OCI-LY1 (cell line): ENCODE data around the gene SLC38A6.

Experiments used
- H2AFZ ChIP-seq: fragments of 200-600 bp; sonication (generic), shearing (Covaris generic); 2 replicates; pipeline ENCODE4 v1.6.0; 2014; ENCODE audit warnings: antibody characterized with exemption, mild to moderate bottlenecking, low read length
- H3F3A ChIP-seq: fragments of 200-600 bp; sonication (generic), shearing (Covaris generic); 2 replicates; pipeline ENCODE4 v1.6.0; 2014; ENCODE audit warnings: mild to moderate bottlenecking, antibody characterized with exemption, low read length, moderate library complexity; ENCODE audit not compliant: insufficient read depth
- H3K27ac ChIP-seq: fragments of 200-600 bp; sonication (generic); 2 replicates; pipeline ENCODE4 v1.5.1; 2014; ENCODE audit warnings: low read length, mixed run types, mild to moderate bottlenecking, low read depth; ENCODE audit not compliant: poor library complexity, severe bottlenecking
- H3K27me3 ChIP-seq: fragments of 200-600 bp; sonication (generic); 2 replicates; pipeline ENCODE4 v1.6.0; 2014; ENCODE audit warnings: antibody characterized with exemption, mild to moderate bottlenecking, low read length, moderate library complexity; ENCODE audit not compliant: insufficient read depth
- H3K36me3 ChIP-seq: fragments of 200-600 bp; sonication (generic); 2 replicates; pipeline ENCODE4 v1.6.1; 2014; ENCODE audit warnings: mild to moderate bottlenecking, antibody characterized with exemption, low read length, moderate library complexity, mixed read lengths; ENCODE audit not compliant: insufficient read depth
- H3K4me1 ChIP-seq: fragments of 200-600 bp; sonication (generic); 2 replicates; pipeline ENCODE4 v1.5.1; 2014; ENCODE audit warnings: mild to moderate bottlenecking, low read length, moderate library complexity; ENCODE audit not compliant: insufficient read depth, severe bottlenecking
- H3K4me2 ChIP-seq: fragments of 200-600 bp; sonication (generic), shearing (Covaris generic); 2 replicates; pipeline ENCODE4 v1.6.1; 2014; ENCODE audit warnings: low read length
- H3K4me3 ChIP-seq: fragments of 200-600 bp; sonication (generic); 2 replicates; pipeline ENCODE4 v1.5.1; 2014; ENCODE audit warnings: low read length, low read depth, mild to moderate bottlenecking, mixed read lengths; ENCODE audit not compliant: poor library complexity, severe bottlenecking
- H3K79me2 ChIP-seq: fragments of 200-600 bp; shearing (Covaris generic); 2 replicates; pipeline ENCODE4 v1.6.1; 2016; ENCODE audit warnings: mixed run types, low read length, mixed read lengths; ENCODE audit not compliant: insufficient read depth
- H3K9ac ChIP-seq: fragments of 200-600 bp; sonication (generic), shearing (Covaris generic); 2 replicates; pipeline ENCODE4 v1.6.1; 2014; ENCODE audit warnings: mild to moderate bottlenecking, low read length, mixed read lengths
- H3K9me2 ChIP-seq: fragments of 200-600 bp; sonication (generic), shearing (Covaris generic); 2 replicates; pipeline ENCODE4 v1.6.1; 2014; ENCODE audit warnings: low read depth, mild to moderate bottlenecking, low read length, mixed read lengths
- H3K9me3 ChIP-seq: fragments of 200-600 bp; shearing (Covaris generic); 2 replicates; pipeline ENCODE4 v1.6.1; 2014; ENCODE audit warnings: low read length, mixed read lengths
- H4K20me1 ChIP-seq: fragments of 200-600 bp; sonication (generic), shearing (Covaris generic); 2 replicates; pipeline ENCODE4 v1.6.0; 2016; ENCODE audit warnings: mild to moderate bottlenecking, low read length; ENCODE audit not compliant: insufficient read depth
- EZH2 ChIP-seq: fragments of 200-600 bp; sonication (generic), shearing (Covaris generic); IDR thresholded peaks from 2 replicates; pipeline ENCODE4 v1.8.0; 2017; ENCODE audit warnings: borderline replicate concordance, mixed run types, mild to moderate bottlenecking, antibody characterized with exemption, low read length, moderate library complexity, mixed read lengths
- TF ChIP-seq, protein P1 (sequence below): fragments of 200-600 bp; sonication (generic), shearing (Covaris generic); IDR thresholded peaks from 2 replicates; pipeline ENCODE4 v1.5.1; 2017; ENCODE audit warnings: mild to moderate bottlenecking, antibody characterized with exemption, low read length, moderate library complexity, mixed read lengths

Gene SLC38A6

DNA sequence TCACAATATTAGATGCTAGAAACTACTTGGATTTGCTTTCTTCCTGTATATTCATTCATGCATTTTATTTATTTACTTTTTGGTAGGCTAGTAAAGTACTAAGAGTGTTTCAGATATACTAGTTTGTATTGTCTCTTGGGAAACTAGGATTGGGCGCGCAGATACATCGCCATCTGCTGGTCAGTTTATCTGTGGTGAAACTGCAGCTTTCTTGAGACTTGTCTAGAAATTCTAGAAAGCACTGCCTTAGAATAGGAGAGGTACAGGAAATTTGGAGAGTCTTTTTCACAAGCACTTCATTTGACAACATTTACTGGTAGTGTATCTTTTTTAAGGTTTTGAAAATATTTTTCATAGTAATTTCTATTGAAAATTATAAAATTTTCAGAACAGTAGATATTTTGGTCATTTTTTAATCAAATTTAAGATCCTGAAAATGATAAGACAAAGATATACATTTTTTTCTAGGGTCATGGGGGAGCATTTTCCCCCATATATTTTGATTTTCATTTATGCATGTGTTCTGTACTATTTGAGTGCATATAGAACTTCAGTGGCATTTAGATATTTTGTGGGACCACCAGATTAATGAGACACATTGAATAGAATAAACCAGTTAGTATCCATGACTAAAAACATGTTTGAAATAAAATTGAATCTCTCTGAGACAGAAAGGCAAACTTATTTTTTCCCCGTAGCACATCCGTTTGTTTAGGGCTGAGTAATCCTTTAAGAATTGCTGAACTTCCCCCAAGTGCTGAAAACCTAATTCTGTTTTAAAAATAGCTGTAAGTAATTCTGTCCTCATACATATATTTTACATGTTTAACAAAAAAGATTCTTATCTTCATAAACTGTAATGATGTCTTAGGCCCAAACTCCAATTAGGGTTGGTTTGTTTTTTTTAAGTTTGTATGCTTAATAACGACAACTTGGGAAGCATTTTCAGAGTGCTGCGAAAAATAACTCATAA is 44.5 kb downstream of the SLC38A6 start:
- Histone ChIP-seq H3K9me2 (no peaks in the 10 kb centered on the region), H3F3A (no peaks in the 10 kb centered on the region), H3K9ac (no peak overlapping the region), H3K9me3 (no peaks in the 10 kb centered on the region), H3K79me2 (no peaks in the 10 kb centered on the region), H3K4me1 (peaks cover 52% of the 10 kb centered on the region), H3K27me3 (no peaks in the 10 kb centered on the region), H4K20me1 (no peaks in the 10 kb centered on the region), H3K36me3 (no peaks in the 10 kb centered on the region), H3K4me3 (no peak overlapping the region), H3K4me2 (peak overlapping the region; percentile 7; the same call in 1 of the 2 replicates), H2AFZ (no peak overlapping the region), H3K27ac (peak overlapping the region; percentile 12)
- no peak for TF ChIP-seq EZH2
- TF ChIP-seq, protein P1, sequence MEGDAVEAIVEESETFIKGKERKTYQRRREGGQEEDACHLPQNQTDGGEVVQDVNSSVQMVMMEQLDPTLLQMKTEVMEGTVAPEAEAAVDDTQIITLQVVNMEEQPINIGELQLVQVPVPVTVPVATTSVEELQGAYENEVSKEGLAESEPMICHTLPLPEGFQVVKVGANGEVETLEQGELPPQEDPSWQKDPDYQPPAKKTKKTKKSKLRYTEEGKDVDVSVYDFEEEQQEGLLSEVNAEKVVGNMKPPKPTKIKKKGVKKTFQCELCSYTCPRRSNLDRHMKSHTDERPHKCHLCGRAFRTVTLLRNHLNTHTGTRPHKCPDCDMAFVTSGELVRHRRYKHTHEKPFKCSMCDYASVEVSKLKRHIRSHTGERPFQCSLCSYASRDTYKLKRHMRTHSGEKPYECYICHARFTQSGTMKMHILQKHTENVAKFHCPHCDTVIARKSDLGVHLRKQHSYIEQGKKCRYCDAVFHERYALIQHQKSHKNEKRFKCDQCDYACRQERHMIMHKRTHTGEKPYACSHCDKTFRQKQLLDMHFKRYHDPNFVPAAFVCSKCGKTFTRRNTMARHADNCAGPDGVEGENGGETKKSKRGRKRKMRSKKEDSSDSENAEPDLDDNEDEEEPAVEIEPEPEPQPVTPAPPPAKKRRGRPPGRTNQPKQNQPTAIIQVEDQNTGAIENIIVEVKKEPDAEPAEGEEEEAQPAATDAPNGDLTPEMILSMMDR: peak; percentile 92

DNA sequence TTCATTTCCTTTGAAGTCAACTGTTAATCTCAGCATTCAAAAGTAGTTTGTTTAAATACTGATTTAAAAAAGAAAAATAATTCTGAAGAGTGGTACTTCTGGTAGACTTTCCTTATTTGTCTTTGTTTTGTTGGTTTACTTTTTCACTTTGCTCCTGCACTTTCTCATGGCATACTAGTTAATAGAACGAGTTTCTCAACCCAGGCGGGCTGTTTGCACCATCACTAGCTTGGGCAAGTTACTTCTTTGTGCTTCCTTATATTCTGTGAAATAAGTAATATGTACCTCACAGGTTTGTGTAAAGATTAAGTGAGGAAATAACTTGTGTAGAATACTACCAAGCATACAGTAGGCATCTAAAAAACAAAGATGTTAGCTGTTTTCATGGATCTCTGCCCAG is 45.5 kb downstream of the SLC38A6 start:
- Histone ChIP-seq H3K4me2 (no peak overlapping the region; the same call in 1 of the 2 replicates), H2AFZ (no peak overlapping the region), H3K4me1 (peaks cover 62% of the 10 kb centered on the region), H3K27ac (peak overlapping the region; percentile 12), H3K9ac (no peak overlapping the region), H3K4me3 (no peak overlapping the region), H3K9me2 (no peaks in the 10 kb centered on the region), H3K36me3 (no peaks in the 10 kb centered on the region), H4K20me1 (no peaks in the 10 kb centered on the region), H3K79me2 (no peaks in the 10 kb centered on the region), H3F3A (no peaks in the 10 kb centered on the region), H3K9me3 (no peaks in the 10 kb centered on the region), H3K27me3 (no peaks in the 10 kb centered on the region)
- TF ChIP-seq, protein P1: no peak
- TF ChIP-seq EZH2: no peak

DNA sequence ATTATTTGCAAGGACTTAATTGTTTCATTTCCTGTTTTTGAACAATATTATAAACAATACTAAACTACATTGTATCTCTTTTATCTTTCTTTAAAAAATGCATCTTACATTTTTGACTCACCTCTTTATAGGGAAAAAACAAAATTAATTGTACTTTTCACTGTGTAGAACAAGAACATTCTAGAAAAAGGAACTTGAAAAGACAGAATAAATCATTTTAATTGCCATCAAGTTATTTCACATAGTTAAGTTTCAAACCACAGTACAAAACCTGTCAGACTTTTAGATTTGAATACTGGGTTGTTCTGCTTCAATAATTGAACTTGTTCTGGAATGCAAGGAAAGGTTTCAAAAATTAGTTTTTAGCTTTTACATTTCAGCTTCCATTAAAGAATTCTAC is 50.0 kb downstream of the SLC38A6 start:
- no peaks in the 10 kb centered on the region for H3K9me3 ChIP-seq
- H3K4me1 ChIP-seq: peaks cover 89% of the 10 kb centered on the region
- H3K79me2 ChIP-seq: no peaks in the 10 kb centered on the region
- H3K9ac ChIP-seq: no peak overlapping the region
- no peaks in the 10 kb centered on the region for H3F3A ChIP-seq
- no peaks in the 10 kb centered on the region for H3K36me3 ChIP-seq
- H3K9me2 ChIP-seq: no peaks in the 10 kb centered on the region
- no peaks in the 10 kb centered on the region for H3K27me3 ChIP-seq
- H3K4me2 ChIP-seq: no peak overlapping the region; the same call in 1 of the 2 replicates
- no peak for TF ChIP-seq EZH2
- peak overlapping the region; percentile 68 for H3K27ac ChIP-seq
- no peak overlapping the region for H2AFZ ChIP-seq
- no peak overlapping the region for H3K4me3 ChIP-seq
- no peaks in the 10 kb centered on the region for H4K20me1 ChIP-seq
